Panc1 (cell line): ENCODE results near the gene MBOAT1.

ENCODE experiments used
- SIN3A ChIP-seq: IDR thresholded peaks from 2 replicates; pipeline ENCODE4 v1.6.1; 2012; ENCODE audit warnings: low read depth, mild to moderate bottlenecking, low read length, moderate library complexity, borderline replicate concordance; ENCODE audit not compliant: insufficient read depth
- TF ChIP-seq, protein P1 (sequence below): fragments of 450-650 bp; IDR thresholded peaks from 2 replicates; pipeline ENCODE4 v1.5.1; 2017; ENCODE audit warnings: mild to moderate bottlenecking
- TF ChIP-seq, protein P2 (sequence below), 2 experiments: IDR thresholded peaks; 2 replicates each; pipeline ENCODE4 v1.6.1; 2011 to 2012; ENCODE audit warnings: low read depth in 2 of 2, control low read depth in 1 of 2, low read length in 1 of 2, mild to moderate bottlenecking in 1 of 2, moderate library complexity in 1 of 2; ENCODE audit not compliant: insufficient read depth in 1 of 2

GRCh38 chr6:20085817-20086216 is 126.5 kb downstream of the MBOAT1 start:
- TF ChIP-seq, protein P1, sequence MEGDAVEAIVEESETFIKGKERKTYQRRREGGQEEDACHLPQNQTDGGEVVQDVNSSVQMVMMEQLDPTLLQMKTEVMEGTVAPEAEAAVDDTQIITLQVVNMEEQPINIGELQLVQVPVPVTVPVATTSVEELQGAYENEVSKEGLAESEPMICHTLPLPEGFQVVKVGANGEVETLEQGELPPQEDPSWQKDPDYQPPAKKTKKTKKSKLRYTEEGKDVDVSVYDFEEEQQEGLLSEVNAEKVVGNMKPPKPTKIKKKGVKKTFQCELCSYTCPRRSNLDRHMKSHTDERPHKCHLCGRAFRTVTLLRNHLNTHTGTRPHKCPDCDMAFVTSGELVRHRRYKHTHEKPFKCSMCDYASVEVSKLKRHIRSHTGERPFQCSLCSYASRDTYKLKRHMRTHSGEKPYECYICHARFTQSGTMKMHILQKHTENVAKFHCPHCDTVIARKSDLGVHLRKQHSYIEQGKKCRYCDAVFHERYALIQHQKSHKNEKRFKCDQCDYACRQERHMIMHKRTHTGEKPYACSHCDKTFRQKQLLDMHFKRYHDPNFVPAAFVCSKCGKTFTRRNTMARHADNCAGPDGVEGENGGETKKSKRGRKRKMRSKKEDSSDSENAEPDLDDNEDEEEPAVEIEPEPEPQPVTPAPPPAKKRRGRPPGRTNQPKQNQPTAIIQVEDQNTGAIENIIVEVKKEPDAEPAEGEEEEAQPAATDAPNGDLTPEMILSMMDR, result no peak
- TF ChIP-seq, protein P2, sequence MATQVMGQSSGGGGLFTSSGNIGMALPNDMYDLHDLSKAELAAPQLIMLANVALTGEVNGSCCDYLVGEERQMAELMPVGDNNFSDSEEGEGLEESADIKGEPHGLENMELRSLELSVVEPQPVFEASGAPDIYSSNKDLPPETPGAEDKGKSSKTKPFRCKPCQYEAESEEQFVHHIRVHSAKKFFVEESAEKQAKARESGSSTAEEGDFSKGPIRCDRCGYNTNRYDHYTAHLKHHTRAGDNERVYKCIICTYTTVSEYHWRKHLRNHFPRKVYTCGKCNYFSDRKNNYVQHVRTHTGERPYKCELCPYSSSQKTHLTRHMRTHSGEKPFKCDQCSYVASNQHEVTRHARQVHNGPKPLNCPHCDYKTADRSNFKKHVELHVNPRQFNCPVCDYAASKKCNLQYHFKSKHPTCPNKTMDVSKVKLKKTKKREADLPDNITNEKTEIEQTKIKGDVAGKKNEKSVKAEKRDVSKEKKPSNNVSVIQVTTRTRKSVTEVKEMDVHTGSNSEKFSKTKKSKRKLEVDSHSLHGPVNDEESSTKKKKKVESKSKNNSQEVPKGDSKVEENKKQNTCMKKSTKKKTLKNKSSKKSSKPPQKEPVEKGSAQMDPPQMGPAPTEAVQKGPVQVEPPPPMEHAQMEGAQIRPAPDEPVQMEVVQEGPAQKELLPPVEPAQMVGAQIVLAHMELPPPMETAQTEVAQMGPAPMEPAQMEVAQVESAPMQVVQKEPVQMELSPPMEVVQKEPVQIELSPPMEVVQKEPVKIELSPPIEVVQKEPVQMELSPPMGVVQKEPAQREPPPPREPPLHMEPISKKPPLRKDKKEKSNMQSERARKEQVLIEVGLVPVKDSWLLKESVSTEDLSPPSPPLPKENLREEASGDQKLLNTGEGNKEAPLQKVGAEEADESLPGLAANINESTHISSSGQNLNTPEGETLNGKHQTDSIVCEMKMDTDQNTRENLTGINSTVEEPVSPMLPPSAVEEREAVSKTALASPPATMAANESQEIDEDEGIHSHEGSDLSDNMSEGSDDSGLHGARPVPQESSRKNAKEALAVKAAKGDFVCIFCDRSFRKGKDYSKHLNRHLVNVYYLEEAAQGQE (IDR thresholded peaks at IDR 0.05; ENCODE audit: insufficient read depth in 1 of 2, low read depth in 2 of 2, low read length in 1 of 2), result no peak
- TF ChIP-seq SIN3A, result no peak
